GM12878 (cell line): ENCODE data around the gene HMGCL. TPM values are rescaled to one million over a fixed set of nuclear protein-coding genes. Genes with fewer than 3 reads are reported as not detected.
A peak's percentile ranks its signal among the peaks of the same experiment; 100 is the strongest.

Experiments used
- ATAC-seq: fragments of 200-7000 bp; cut with Tn5 transposase; 3 replicates; pipeline ENCODE4 v1.9.1; 2020; ENCODE audit warnings: mild to moderate bottlenecking, moderate library complexity
- BruUV-seq: library from RNA; stranded (reverse); fragments of 400-500 nt; replicated peaks from 2 replicates; lab custom pipeline; 2021; lab: Mats Ljungman, UMichigan
- CTCF ChIA-PET: fragments of 300-600 bp; sonication (Branson Sonifier 250); formaldehyde crosslinking; extraction: SDS; loops from one replicate; lab custom pipeline; 2021; ENCODE audit warnings: inconsistent platforms; lab: Yijun Ruan, JAX
- POLR2A ChIA-PET: fragments of 350-600 bp; formaldehyde crosslinking; extraction: SDS; loops from one replicate; lab custom pipeline; 2021; ENCODE audit warnings: inconsistent platforms; lab: Charles Lee
- RAD21 ChIA-PET: fragments of 300-600 bp; sonication (Branson Sonifier 250); formaldehyde crosslinking; loops from one replicate; lab custom pipeline; 2023; ENCODE audit warnings: antibody characterized with exemption; ENCODE audit not compliant: unreplicated experiment; lab: Charles Lee
- SMC1A ChIA-PET: fragments of 300-600 bp; sonication (Branson Sonifier 250); formaldehyde crosslinking; loops from one replicate; lab custom pipeline; 2023; ENCODE audit not compliant: unreplicated experiment, uncharacterized antibody; lab: Charles Lee
- DNase-seq: peaks from one replicate; pipeline ENCODE4 v3.0.0-alpha.2; 2011; ENCODE audit warnings: low read depth, low spot score
- FAIRE-seq: peaks from 3 replicates; lab custom pipeline; 2011; peaks lifted over from hg19 to GRCh38; lab: Jason Lieb, UNC
- H2AFZ ChIP-seq: 2 replicates; pipeline ENCODE4 v1.6.0; 2011; ENCODE audit warnings: low read depth, low read length, control low read depth; ENCODE audit not compliant: control insufficient read depth
- H3K27ac ChIP-seq: 2 replicates; pipeline ENCODE4 v1.5.1; 2011; ENCODE audit warnings: control low read depth; ENCODE audit not compliant: control insufficient read depth, insufficient read depth
- H3K27me3 ChIP-seq, 2 experiments: replicated peaks in 1 of 2; 2 replicates each; pipeline versions ENCODE4 v1.6.0 to v1.6.1; 2011; ENCODE audit warnings: low read length in 1 of 2; ENCODE audit not compliant: control insufficient read depth in 2 of 2, insufficient read depth in 2 of 2
- H3K36me3 ChIP-seq, 2 experiments: 2 replicates each; pipeline ENCODE4 v1.5.1; 2011; ENCODE audit warnings: low read length in 1 of 2; ENCODE audit not compliant: control insufficient read depth in 2 of 2, insufficient read depth in 2 of 2
- H3K4me1 ChIP-seq: 2 replicates; pipeline ENCODE4 v1.6.1; 2011; ENCODE audit warnings: mild to moderate bottlenecking, low read length, moderate library complexity, mixed read lengths; ENCODE audit not compliant: control insufficient read depth, insufficient read depth
- H3K4me2 ChIP-seq: 2 replicates; pipeline ENCODE4 v1.6.0; 2011; ENCODE audit warnings: control low read depth; ENCODE audit not compliant: control insufficient read depth, insufficient read depth
- H3K4me3 ChIP-seq: fragments of 200-600 bp; sonication (generic); 2 replicates; pipeline ENCODE4 v1.5.1; 2016
- H3K79me2 ChIP-seq: 2 replicates; pipeline ENCODE4 v1.6.0; 2011; ENCODE audit warnings: low read length; ENCODE audit not compliant: control insufficient read depth, insufficient read depth
- H3K9ac ChIP-seq: 2 replicates; pipeline ENCODE4 v1.8.0; 2011; ENCODE audit warnings: low read length, control low read depth, mixed read lengths; ENCODE audit not compliant: control insufficient read depth, insufficient read depth
- H3K9me3 ChIP-seq: replicated peaks from 3 replicates; pipeline ENCODE4 v1.5.1; 2011; ENCODE audit warnings: mild to moderate bottlenecking, low read length; ENCODE audit not compliant: control insufficient read depth, insufficient read depth
- H4K20me1 ChIP-seq: 2 replicates; pipeline ENCODE4 v1.6.0; 2011; ENCODE audit not compliant: control insufficient read depth, insufficient read depth
- CTCF ChIP-seq, 3 experiments: IDR thresholded peaks in 2 of 3; conservative IDR thresholded peaks in 1 of 3; 2 replicates each; pipeline ENCODE4 v1.5.1; 2011; ENCODE audit warnings: low read depth in 3 of 3, low read length in 3 of 3, mild to moderate bottlenecking in 3 of 3, control low read depth in 2 of 3, moderate library complexity in 2 of 3, inconsistent platforms in 1 of 3, mixed read lengths in 1 of 3; ENCODE audit not compliant: control insufficient read depth in 2 of 3, insufficient read depth in 1 of 3; ENCODE audit errors: extremely low read depth in 1 of 3
- MYB ChIP-seq: fragments of 150-350 bp; IDR thresholded peaks from 2 replicates; pipeline ENCODE4 v1.6.1; 2014; ENCODE audit warnings: mild to moderate bottlenecking, low read depth, low read length, borderline replicate concordance
- RAD21 ChIP-seq: IDR thresholded peaks from 2 replicates; pipeline ENCODE4 v1.6.1; 2011; ENCODE audit warnings: mild to moderate bottlenecking, low read depth, low read length, moderate library complexity; ENCODE audit not compliant: insufficient read depth
- YBX1 ChIP-seq: fragments of 450-650 bp; IDR thresholded peaks from 2 replicates; pipeline ENCODE4 v1.6.1; 2016; ENCODE audit warnings: antibody characterized with exemption
- WGBS: methylation state at CpG from one replicate; pipeline ENCODE4 v1.1.6; 2016; ENCODE audit warnings: low lambda C conversion rate; ENCODE audit not compliant: insufficient replicate concordance, insufficient coverage; ENCODE audit errors: missing lambda C conversion rate; 5-methylcytosine and 5-hydroxymethylcytosine counted together
- in situ Hi-C: fragments of 300-500 bp; cut with MboI; formaldehyde crosslinking; loops from 9 replicates; pipeline ENCODE4 v1.14.3; 2018; ENCODE audit warnings: mixed read lengths
- intact Hi-C: fragments of 100-400 bp; cut with micrococcal nuclease; formaldehyde crosslinking; loops from one replicate; pipeline ENCODE4 v1.14.2; 2022; ENCODE audit not compliant: unreplicated experiment
- polyA plus RNA-seq, 11 experiments: library from polyadenylated mRNA; depleted of rRNA in 4 of 11; unstranded in 6 of 11; stranded (reverse) in 5 of 11; fragments of >200 nt; fragmentation: Nextera tagmentation in 4 of 11; fragmentation: Illumina TruSeq in 1 of 11; extraction: Ambion mirVana in 4 of 11; extraction: Trizol in 1 of 11; gene quantifications; 1 replicate in 1 of 11; 2 replicates in 10 of 11; pipeline versions ENCODE4 v1.2.1 to v1.2.3, GENCODE V29; 2011 to 2016; ENCODE audit warnings: inconsistent platforms in 2 of 11, missing spikeins in 2 of 11, low read depth in 1 of 11
- total RNA-seq, 4 experiments: library from RNA; depleted of rRNA in 3 of 4; stranded (reverse); fragments of >200 nt in 3 of 4; fragmentation: Illumina TruSeq in 1 of 4; extraction: Trizol in 1 of 4; gene quantifications; 2 replicates each; pipeline versions ENCODE4 v1.2.1 to v1.2.3, GENCODE V29; 2013 to 2021

Gene HMGCL
- total and polyA plus RNA-seq, 10 of the 15 experiments (the other 5 are each of a cell fraction or from before 2014, with no cell fraction given): 29.4 to 127 (median 36.4) TPM

- 83% methylated on average over 7 of the region's 7 CpGs for WGBS
- ChIA-PET POLR2A (no interaction called here), RAD21 (no interaction called here), CTCF (interaction anchor here (7.5 kb wide), 1 partner anchor 113 kb away, joined by 63 read pairs; no protein-coding TSS in a partner anchor)
- no TSS peak for BruUV-seq
- in situ Hi-C loops: loop anchor here (10.0 kb wide), 1 partner anchor 60 kb away; the partner anchor contains the start of gene FUCA1
- Histone ChIP-seq H3K36me3 (peaks cover 0 to 8% of the 10 kb centered on the region in 2 experiments; a peak in 1 of 4 replicates), H4K20me1 (no peaks in the 10 kb centered on the region), H3K79me2 (peaks cover 6% of the 10 kb centered on the region), H2AFZ (no peak overlapping the region), H3K9ac (no peak overlapping the region)
- TF ChIP-seq RAD21 (0 out of 2 replicates have a peak, but pooled peaks have one; percentile 3), MYB (no peak), CTCF (IDR thresholded peaks at IDR 0.05 in 2 of 3, conservative IDR thresholded peaks at IDR 0.05 in 1 of 3; ENCODE audit: control insufficient read depth in 2 of 3, extremely low read depth in 1 of 3, insufficient read depth in 1 of 3, low read depth in 3 of 3, low read length in 3 of 3) (peak in 2 of 3 experiments; percentile 3 to 23; a peak in 2 of 6 replicates), YBX1 (no peak)
- TF ChIP-seq, all 136 proteins: peak for 2
- H3K27me3 ChIP-seq: no peaks in the 10 kb centered on the region
- H3K4me2 ChIP-seq: no peak overlapping the region
- FAIRE-seq: no peak
- H3K9me3 ChIP-seq: no peaks in the 10 kb centered on the region
- intact Hi-C loops: no loop called here
- no peak overlapping the region for H3K4me3 ChIP-seq
- SMC1A ChIA-PET: interaction anchor here (2.6 kb wide), 1 partner anchor 33 kb away, joined by 8 read pairs; no protein-coding TSS in a partner anchor
- peaks cover 12% of the 10 kb centered on the region for H3K4me1 ChIP-seq
- no peak for ATAC-seq
- no peak overlapping the region for H3K27ac ChIP-seq
- no peak for DNase-seq
Measured at GRCh38 chr1:23804183-23804835, 20.9 kb downstream of the HMGCL start.
